ENCODE data around the gene ART5.
"Not testable (repeated sequence)": the region's sequence is repeated elsewhere in the genome, so short reads cannot be mapped to it uniquely, and the experiment has no call there.

- TF ChIP-seq POLR2AphosphoS5, POLR2A, TAF1 (IDR thresholded peaks at IDR 0.05; ENCODE audit: low read depth, low read length): not testable (repeated sequence)
Observed at GRCh38 chr11:3648843-3649242, 7.1 kb upstream of the ART5 start.
